Activated CD4-positive, alpha-beta T cell treated with anti-CD3 and anti-CD28 coated beads, Interleukin-2, Interleukin-6, amounts not matched to agents 100 ng/mL and 50 ng/mL, durations not matched to agents 16 hours and 8 hours (primary cell): ENCODE measurements around the gene SEPTIN8.
A peak's percentile ranks its signal among the peaks of the same experiment; 100 is the strongest.

Experiments
- DNase-seq: peaks from one replicate; pipeline ENCODE4 v3.0.0-alpha.2; 2020

Gene SEPTIN8

DNA sequence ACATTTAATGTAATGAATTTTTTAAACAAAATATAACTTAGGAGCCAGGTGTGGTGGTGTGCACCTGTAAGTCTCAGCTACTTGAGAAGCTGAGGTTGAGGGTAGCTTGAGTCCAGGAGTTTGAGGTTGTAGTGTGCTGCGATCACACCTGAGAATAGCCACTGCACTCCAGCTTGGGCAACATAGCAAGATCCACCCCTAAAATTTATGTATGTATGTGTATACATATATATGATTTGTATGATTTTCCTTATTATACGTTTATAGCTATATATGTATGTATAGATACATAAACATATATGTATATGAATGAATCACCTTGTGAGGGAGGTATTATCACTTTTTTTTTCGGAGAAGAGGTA, 30.5 kb downstream of the SEPTIN8 start:
- no peak for DNase-seq

DNA sequence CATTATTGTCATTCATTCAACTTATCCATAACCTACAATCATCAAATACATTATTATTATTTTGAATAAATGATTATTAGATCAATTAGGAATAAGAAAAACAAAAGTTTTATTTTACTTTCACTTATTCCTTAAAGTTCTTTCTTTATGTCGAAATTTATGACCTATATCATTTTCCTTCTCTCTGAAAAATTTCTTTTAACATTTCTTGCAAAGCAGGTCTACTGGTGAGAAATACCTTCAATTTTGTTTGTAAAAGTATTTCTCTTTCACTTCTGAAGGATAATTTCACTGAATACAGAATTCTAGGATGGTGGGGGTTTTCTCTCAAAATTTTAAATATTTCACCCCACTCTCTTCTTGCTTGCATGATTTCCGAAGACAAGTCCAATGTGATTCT, 32.4 kb downstream of the SEPTIN8 start:
- DNase-seq = no peak

- DNase-seq = no peak
Measured at GRCh38 chr5:132742626-132743025, 34.4 kb downstream of the SEPTIN8 start.

GRCh38 chr5:132742158-132742557, 34.9 kb downstream of the SEPTIN8 start:
- no peak for DNase-seq

- no peak for DNase-seq
Measured at GRCh38 chr5:132739232-132739631, 37.8 kb downstream of the SEPTIN8 start.

DNA sequence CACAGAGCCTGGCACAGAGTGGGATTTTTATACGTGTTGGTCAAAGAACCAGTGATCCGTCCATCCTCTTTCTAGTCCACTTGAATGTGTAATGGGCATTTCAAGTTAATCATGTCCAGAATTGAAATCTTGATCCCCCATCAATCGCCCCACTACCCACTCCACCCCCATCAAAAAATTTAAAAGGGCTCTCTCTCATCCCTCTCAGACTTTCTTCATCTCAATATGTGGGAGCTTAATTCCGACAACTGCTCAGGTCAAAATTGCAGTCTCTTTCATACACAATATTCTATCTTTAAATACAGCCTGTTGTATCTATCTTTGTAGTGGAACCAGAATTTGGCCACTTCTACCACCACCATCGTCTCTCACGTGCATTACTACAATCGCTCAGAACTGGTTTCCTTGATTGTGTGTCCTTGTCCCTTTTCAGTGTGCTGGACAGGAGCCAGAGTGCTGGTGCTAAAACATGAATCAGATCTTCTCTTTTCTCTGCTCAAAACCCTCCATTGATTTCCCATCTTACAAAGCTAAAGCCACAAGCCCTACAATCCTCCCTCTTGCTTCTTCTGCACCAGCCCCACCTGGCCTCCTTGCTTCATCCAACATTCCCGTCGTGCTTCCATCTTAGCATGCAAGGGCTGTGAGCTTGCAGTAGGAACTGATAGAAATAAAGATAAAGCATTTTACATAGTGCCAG, 38.9 kb downstream of the SEPTIN8 start:
- DNase-seq = no peak

DNA sequence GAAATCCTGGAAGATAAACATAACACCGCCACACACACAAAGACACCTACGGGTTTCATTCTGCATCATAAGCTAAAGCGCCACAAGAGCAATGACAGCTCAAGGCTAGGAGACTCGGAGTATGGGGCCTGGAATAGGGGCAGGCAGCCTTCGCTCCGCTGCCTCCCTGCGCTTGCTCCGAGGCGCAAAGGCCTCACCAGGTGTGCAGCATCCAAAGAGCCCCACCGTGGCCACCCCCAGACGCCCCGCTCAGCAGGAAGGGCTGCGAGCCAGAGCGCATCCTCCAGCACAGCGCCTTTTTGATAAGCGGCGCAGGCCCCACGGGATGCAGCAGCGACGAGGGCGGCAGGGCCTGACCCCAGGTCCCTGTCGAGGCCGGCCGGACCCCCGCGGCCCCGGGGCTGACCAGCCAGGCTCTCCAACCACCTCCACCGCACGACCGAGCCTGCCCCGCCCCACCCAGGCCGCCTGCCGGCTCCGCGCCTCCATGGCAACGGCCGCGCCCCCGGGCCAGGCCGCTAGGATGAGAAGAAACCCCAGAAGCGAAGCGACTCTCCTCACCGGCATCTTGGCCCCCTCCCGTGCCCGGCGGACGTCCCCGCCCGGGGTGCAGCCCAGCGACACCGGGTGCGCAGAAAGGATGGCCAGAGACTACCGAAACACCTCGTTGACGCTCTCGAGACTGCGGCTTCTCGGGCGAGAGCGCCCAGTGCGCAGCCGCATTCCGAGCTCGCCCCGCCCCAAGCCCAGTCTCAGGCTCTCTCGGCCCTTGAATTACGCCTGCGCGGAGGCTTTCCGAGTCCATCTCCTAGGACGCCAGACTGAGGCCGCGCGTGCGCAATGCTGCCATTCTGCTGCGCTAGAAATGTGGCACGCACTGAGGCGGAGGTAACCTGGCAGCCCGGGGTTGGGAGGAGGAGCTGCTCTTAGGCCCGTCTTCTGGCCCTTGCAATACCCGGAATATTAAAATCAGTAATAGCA, 39.9 kb downstream of the SEPTIN8 start, which contains the start of gene KIF3A:
TSS of gene KIF3A (minus strand) at position 694 of the 981 bp plus-strand sequence. CDS start at position 567, 127 bp downstream.
- DNase-seq = peak; percentile 100

GRCh38 chr5:132734687-132735086, 42.4 kb downstream of the SEPTIN8 start:
- DNase-seq = no peak

GRCh38 chr5:132733499-132734148, 43.4 kb downstream of the SEPTIN8 start:
- DNase-seq = no peak

DNA sequence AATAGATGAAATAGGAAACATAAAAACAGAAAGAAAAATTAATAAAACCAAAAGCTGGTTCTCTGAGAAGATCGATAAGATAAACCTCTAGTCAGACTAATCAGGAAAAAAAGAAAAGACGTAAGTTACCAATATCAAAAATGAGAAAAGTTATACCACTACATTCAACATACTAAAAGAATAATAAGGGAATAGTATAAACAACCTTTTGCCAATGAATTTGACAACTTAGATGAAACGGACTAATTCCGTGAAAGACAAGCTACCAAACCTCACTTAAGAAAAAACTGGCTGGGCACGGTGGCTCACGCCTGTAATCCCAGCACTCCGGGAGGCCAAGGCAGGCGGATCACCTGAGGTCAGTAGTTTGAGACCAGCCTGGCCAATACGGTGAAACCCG, 47.1 kb downstream of the SEPTIN8 start:
- DNase-seq = no peak

DNA sequence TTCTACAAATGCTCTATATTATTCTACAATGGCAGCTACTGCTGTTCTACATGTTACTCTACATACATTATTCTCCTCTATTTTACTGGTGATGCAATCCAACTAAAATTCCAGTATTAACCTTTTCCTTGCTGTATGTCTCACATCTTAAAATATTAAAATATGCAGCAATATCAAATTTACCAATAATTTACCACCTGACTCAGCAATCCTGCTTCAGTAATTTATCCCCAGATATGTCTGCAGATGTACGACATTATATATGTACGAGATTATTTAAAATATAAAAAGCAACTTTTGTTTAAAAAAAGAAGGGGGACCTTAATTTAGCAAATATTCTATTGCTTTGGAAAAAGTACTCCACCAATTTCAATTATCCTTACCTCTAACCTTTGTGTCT, 51.3 kb downstream of the SEPTIN8 start:
- no peak for DNase-seq

DNA sequence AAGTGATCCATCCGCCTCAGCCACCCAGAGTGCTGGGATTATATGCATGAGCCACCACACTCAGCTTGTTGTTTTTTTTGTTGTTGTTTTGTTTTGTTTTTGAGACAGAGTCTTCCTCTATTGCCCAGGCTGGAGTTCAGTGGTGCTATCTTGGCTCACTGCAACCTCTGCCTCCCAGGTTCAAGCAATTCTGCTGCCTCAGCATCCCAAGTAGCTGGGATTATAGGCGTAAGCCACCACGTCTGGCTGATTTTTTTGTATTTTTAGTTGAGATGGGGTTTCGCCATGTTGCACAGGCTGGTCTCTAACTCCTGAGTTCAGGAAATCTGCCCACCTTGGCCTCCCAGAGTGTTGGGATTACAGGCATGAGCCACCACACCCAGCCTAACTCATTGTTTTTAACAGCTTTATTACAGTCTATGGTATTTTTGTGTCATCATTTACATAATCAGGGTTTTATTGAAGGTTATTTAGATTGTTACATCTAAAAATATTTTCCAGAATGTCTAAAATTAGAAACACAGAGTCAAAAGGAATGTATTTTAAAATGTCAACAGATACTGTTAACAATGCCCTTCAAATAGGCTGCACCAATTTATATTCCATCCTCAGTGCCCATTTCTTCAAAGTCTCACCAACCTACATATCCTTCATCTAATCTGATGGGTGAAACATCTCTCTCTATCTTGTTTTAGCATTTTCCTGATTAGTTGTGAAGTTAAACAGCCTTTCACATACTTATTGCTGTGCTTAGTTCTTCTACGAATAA, 58.3 kb downstream of the SEPTIN8 start:
- DNase-seq = no peak

DNA sequence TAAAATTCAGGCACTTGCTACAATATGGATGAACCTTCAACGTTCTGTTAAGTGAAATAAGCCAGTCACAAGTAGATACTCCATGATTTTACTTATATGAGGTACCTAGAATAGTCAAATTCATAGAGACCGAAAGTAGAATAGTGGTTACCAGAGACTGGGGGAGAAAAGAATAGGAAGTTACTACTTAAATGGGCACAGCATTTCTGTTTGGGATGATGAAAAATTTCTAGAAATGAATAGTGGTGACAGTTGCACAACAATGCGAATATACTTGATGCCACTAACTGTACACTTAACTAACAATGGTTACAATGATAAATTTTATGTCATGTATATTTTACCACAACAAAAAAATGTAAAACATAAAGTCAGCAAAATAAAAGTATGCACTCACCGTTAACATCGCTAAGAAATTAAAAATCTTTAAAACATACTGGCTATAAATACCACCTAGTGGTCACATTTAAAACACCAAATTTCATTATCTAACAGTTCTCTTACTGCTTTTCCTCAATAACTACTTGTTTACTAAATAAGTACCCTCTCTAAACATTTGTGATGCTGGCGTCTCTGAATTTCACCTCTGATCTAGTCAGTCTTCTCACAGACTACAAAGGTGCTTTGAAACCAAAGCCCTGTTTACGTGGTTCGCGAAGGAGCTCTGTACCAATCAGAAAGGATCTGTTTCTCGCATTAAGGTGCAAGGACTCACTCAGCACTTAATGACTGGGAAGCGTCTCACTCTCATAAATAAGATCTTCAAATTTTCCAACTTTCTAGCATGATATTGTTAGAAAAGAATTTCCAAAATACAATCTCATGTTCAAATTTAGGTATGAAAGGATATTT, 62.4 kb downstream of the SEPTIN8 start:
- DNase-seq = peak; percentile 76

GRCh38 chr5:132708645-132709044, 68.4 kb downstream of the SEPTIN8 start:
- DNase-seq = no peak

DNA sequence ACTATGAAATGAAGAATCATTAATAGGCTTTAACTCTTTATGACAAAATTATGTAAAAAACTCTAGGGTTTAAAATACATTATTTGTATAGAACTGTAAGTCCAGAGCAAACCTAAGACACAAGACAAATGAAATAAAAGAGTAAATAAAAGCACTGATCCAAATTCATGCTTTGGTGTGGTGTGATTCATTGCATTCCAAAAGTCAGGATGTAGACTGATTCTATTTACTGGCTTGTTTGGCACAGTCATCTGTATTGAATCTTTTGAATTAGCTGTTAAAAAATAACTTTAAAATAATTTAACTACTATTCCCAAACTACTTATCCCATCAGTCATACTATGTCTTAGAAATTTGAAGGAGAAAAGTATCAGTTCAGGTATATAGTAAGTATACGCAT, 72.2 kb downstream of the SEPTIN8 start:
- DNase-seq = no peak
